Measurements from ENCODE around the gene EIF3A. TPM values are rescaled to one million over a fixed set of nuclear protein-coding genes. Genes with fewer than 3 reads are reported as not detected.

Gene EIF3A
- 60.9 and 137 TPM in 2 replicates for total RNA-seq (2011; cell fraction: chromatin; rRNA removed; ENCODE audit: low replicate concordance)
- total RNA-seq (2011; cell fraction: nucleolus; rRNA removed) = 28.9 and 33.7 TPM in 2 replicates
- total RNA-seq (2011; cell fraction: nucleoplasm; rRNA removed) = 42.9 and 46.2 TPM in 2 replicates
- total RNA-seq (2014; rRNA removed) (89.1 and 89.2 TPM in 2 replicates), total RNA-seq (2014; rRNA removed; fragmentation: Illumina TruSeq; extraction: Trizol) (124 and 145 TPM in 2 replicates), total RNA-seq (2015; rRNA removed; fragmentation: Illumina TruSeq; extraction: Trizol) (145 and 156 TPM in 2 replicates), total RNA-seq (2021) (93.0 and 124 TPM in 2 replicates), polyA plus RNA-seq (2011; rRNA removed) (34.8 and 42.8 TPM in 2 replicates), polyA plus RNA-seq (2014; fragmentation: Illumina TruSeq; extraction: Trizol) (143 and 163 TPM in 2 replicates), polyA plus RNA-seq (2014; fragmentation: Nextera tagmentation; extraction: Ambion mirVana) (10 to 100 TPM; 19.6 to 35.1 TPM), polyA plus RNA-seq (2014; rRNA removed) (86.2 and 102 TPM in 2 replicates), polyA minus RNA-seq (2011; rRNA and poly(A)+ RNA removed) (88.8 and 109 TPM in 2 replicates), Bru-seq, nascent RNA (percentile 95 among the genes with signal in this experiment), BruChase-seq, experiment 1, labeled RNA remaining after a 2-hour chase (percentile 97 among the genes with signal in this experiment), BruChase-seq, experiment 2, labeled RNA remaining after a 6-hour chase (percentile 98 among the genes with signal in this experiment)
- 16.8 and 31.9 TPM in 2 replicates for polyA plus RNA-seq (2011; cell fraction: cytosol; rRNA removed)
- polyA plus RNA-seq (2011; cell fraction: nucleus; rRNA removed) = 26.0 and 29.5 TPM in 2 replicates
- 89.1 and 101 TPM in 2 replicates for polyA plus RNA-seq (2012)
- polyA minus RNA-seq (2011; cell fraction: cytosol; rRNA and poly(A)+ RNA removed) = 63.1 and 67.0 TPM in 2 replicates
- polyA minus RNA-seq (2011; cell fraction: nucleus; rRNA and poly(A)+ RNA removed) = 31.5 and 63.6 TPM in 2 replicates
- long read RNA-seq, experiment 1, full-length matches to known transcripts = 328 of 685 reads
- long read RNA-seq, experiment 1, partial matches to known transcripts = 315 of 685 reads
- long read RNA-seq, experiment 1, other reads (novel, unspliced or antisense) = 42 of 685 reads
- long read RNA-seq, experiment 2, partial matches to known transcripts = 26 of 89 reads
- long read RNA-seq, experiment 2, other reads (novel, unspliced or antisense) = 63 of 89 reads
- long read RNA-seq, experiment 3, full-length matches to known transcripts = 8 of 113 reads
- long read RNA-seq, experiment 3, partial matches to known transcripts = 102 of 113 reads
- long read RNA-seq, experiment 3, other reads (novel, unspliced or antisense) = 3 of 113 reads

GRCh38 chr10:119080521-119081259, at the start of gene EIF3A:
EIF3A (minus strand) TSS chr10:119080817; CDS start chr10:119080676, 141 bp downstream.
- Histone ChIP-seq H3K27ac (ENCODE audit: extremely low read depth, low read depth, low read length) (peak within 1 kb of the TSS; percentile 97), H3K79me2 (ENCODE audit: control insufficient read depth, insufficient read depth, low read length) (peaks cover 58% of the 10 kb centered on the region), H4K20me1 (replicated peaks; ENCODE audit: control insufficient read depth, insufficient read depth, low read length) (peaks cover 19% of the 10 kb centered on the region; the same call in 1 of the 2 replicates), H3K9me1 (ENCODE audit: control insufficient read depth, insufficient read depth, low read length) (no peaks in the 10 kb centered on the region), H3K4me2 (ENCODE audit: insufficient read depth, low read length) (peak within 1 kb of the TSS; percentile 97), H2AFZ (ENCODE audit: low read depth, low read length) (peak within 1 kb of the TSS; percentile 94), H3K9me3 (replicated peaks; ENCODE audit: control insufficient read depth, insufficient read depth, low read depth, low read length) (no peaks in the 10 kb centered on the region), H3K4me3 (peak within 1 kb of the TSS; percentile 92), H3K27me3 (ENCODE audit: control insufficient read depth in 2 of 2, insufficient read depth in 2 of 2, low read length in 2 of 2) (no peaks in the 10 kb centered on the region), H3K36me3 (ENCODE audit: control insufficient read depth, insufficient read depth, low read length) (peaks cover 25% of the 10 kb centered on the region; the same call in 2 of the 3 replicates), H3K9ac (ENCODE audit: insufficient read depth in 1 of 2, low read depth in 2 of 2, low read length in 2 of 2) (peak within 1 kb of the TSS; percentile 97 to 99), H3K4me1 (replicated peaks in 1 of 2; ENCODE audit: control insufficient read depth in 2 of 2, insufficient read depth in 2 of 2, low read length in 2 of 2) (peaks cover 11 to 16% of the 10 kb centered on the region in 2 experiments; a peak in 4 of 5 replicates)
- ATAC-seq = peak; percentile 88
- intact Hi-C loops (cut with micrococcal nuclease) (no loop called here), in situ Hi-C loops (cut with MboI) (no loop called here)
- FAIRE-seq = peak; percentile 85
- no TSS peak for BruUV-seq (replicated peaks)
- DNase-seq (ENCODE audit: extremely low read depth in 1 of 4, low spot score in 3 of 4) = peak; percentile 87 to 93 (median 88)
- ChIA-PET POLR2A (interaction anchor here (0.6 to 3.5 kb wide), 11 partner anchors 9 to 1506 kb away, joined by 3 to 16 read pairs (median 3); partner anchors contain the start of gene DENND10), CTCF (ENCODE audit: low intra/inter-chr PET ratio) (no interaction called here)
- 0% methylated on average over 26 of the region's 74 CpGs for WGBS (ENCODE audit: insufficient coverage, low coverage, missing lambda C conversion rate)
- no peak for TF ChIP-seq FOXJ2 (tag; IDR thresholded peaks at IDR 0.05)
- TF ChIP-seq ZNF263 (CRISPR knock-in tag; IDR thresholded peaks at IDR 0.05; ENCODE audit: borderline replicate concordance) = no peak
- no peak for TF ChIP-seq ZNF699 (CRISPR knock-in tag; IDR thresholded peaks at IDR 0.05; ENCODE audit: insufficient replicate concordance)
- peak; percentile 57 for TF ChIP-seq CREB1 (IDR thresholded peaks at IDR 0.05)
- peak; percentile 17; the same call in 1 of the 2 replicates for TF ChIP-seq CREB1 (CRISPR knock-in tag; IDR thresholded peaks at IDR 0.05)
- TF ChIP-seq YY1 (IDR thresholded peaks at IDR 0.05; ENCODE audit: borderline replicate concordance in 1 of 3, control insufficient read depth in 1 of 3, extremely low read depth in 1 of 3, insufficient read depth in 3 of 3, insufficient read length in 1 of 3, insufficient replicate concordance in 2 of 3, low read depth in 1 of 3, low read length in 2 of 3) = peak in 2 of 3 experiments; percentile 73 to 83
- no peak for TF ChIP-seq ZNF282 (CRISPR knock-in tag; IDR thresholded peaks at IDR 0.05)
- TF ChIP-seq TFAP4 (CRISPR knock-in tag; IDR thresholded peaks at IDR 0.05; ENCODE audit: borderline replicate concordance) = peak; percentile 63
- 0 out of 2 replicates have a peak, but pooled peaks have one; percentile 70 for TF ChIP-seq NR1H2 (CRISPR knock-in tag; IDR thresholded peaks at IDR 0.05)
- TF ChIP-seq, protein P1, sequence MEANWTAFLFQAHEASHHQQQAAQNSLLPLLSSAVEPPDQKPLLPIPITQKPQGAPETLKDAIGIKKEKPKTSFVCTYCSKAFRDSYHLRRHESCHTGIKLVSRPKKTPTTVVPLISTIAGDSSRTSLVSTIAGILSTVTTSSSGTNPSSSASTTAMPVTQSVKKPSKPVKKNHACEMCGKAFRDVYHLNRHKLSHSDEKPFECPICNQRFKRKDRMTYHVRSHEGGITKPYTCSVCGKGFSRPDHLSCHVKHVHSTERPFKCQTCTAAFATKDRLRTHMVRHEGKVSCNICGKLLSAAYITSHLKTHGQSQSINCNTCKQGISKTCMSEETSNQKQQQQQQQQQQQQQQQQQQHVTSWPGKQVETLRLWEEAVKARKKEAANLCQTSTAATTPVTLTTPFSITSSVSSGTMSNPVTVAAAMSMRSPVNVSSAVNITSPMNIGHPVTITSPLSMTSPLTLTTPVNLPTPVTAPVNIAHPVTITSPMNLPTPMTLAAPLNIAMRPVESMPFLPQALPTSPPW (CRISPR knock-in tag; IDR thresholded peaks at IDR 0.05) = 0 out of 2 replicates have a peak, but pooled peaks have one; percentile 11
- peak; percentile 83 for TF ChIP-seq C11orf30 (IDR thresholded peaks at IDR 0.05; ENCODE audit: low read depth)
- peak; percentile 31 for TF ChIP-seq FIP1L1 (IDR thresholded peaks at IDR 0.05; ENCODE audit: low read depth, low read length, poor library complexity, severe bottlenecking)
- TF ChIP-seq MBD2 (IDR thresholded peaks at IDR 0.05; ENCODE audit: borderline replicate concordance, low read depth) = peak; percentile 56; the same call in 1 of the 2 replicates

All from K562 (cell line).